DOHH2 (cell line): ENCODE measurements around the gene NKTR.

Source experiments
- H3F3A ChIP-seq: fragments of 200-600 bp; sonication (generic), shearing (Covaris generic); 2 replicates; pipeline ENCODE4 v1.6.0; 2016; ENCODE audit warnings: antibody characterized with exemption, mild to moderate bottlenecking; ENCODE audit not compliant: control insufficient read depth, insufficient read depth
- H3K27ac ChIP-seq: fragments of 200-600 bp; sonication (generic); 2 replicates; pipeline ENCODE4 v1.5.1; 2014; ENCODE audit warnings: low read depth, mild to moderate bottlenecking, low read length, moderate library complexity
- H3K27me3 ChIP-seq: fragments of 200-600 bp; sonication (generic); 2 replicates; pipeline ENCODE4 v1.6.1; 2014; ENCODE audit warnings: mild to moderate bottlenecking, low read length, mixed read lengths; ENCODE audit not compliant: control insufficient read depth
- H3K36me3 ChIP-seq: fragments of 200-600 bp; sonication (generic); 2 replicates; pipeline ENCODE4 v1.6.1; 2014; ENCODE audit warnings: mild to moderate bottlenecking, low read length, moderate library complexity, mixed read lengths; ENCODE audit not compliant: control insufficient read depth
- H3K4me1 ChIP-seq: fragments of 200-600 bp; sonication (generic); 2 replicates; pipeline ENCODE4 v1.6.1; 2014; ENCODE audit warnings: mild to moderate bottlenecking, low read length, mixed read lengths; ENCODE audit not compliant: control insufficient read depth
- H3K4me2 ChIP-seq: fragments of 200-600 bp; sonication (generic); 2 replicates; pipeline ENCODE4 v1.6.0; 2014; ENCODE audit warnings: mild to moderate bottlenecking, low read length, moderate library complexity
- H3K4me3 ChIP-seq: fragments of 200-600 bp; sonication (generic); 2 replicates; pipeline ENCODE4 v1.5.1; 2014; ENCODE audit warnings: mild to moderate bottlenecking, low read length, mixed read lengths
- H3K79me2 ChIP-seq: fragments of 200-600 bp; sonication (generic); 2 replicates; pipeline ENCODE4 v1.6.1; 2014; ENCODE audit warnings: mild to moderate bottlenecking, low read length, mixed read lengths; ENCODE audit not compliant: control insufficient read depth
- H3K9me2 ChIP-seq: fragments of 200-600 bp; sonication (generic); replicated peaks from 2 replicates; pipeline ENCODE4 v1.6.1; 2014; ENCODE audit warnings: mild to moderate bottlenecking, low read length, mixed read lengths; ENCODE audit not compliant: control insufficient read depth
- H3K9me3 ChIP-seq: fragments of 200-600 bp; sonication (generic); 2 replicates; pipeline ENCODE4 v1.6.1; 2014; ENCODE audit warnings: antibody characterized with exemption, low read length, mixed read lengths; ENCODE audit not compliant: control insufficient read depth, insufficient read depth
- H4K20me1 ChIP-seq: fragments of 200-600 bp; sonication (generic); 2 replicates; pipeline ENCODE4 v1.6.0; 2014; ENCODE audit warnings: low read depth, mild to moderate bottlenecking, antibody characterized with exemption, low read length, moderate library complexity; ENCODE audit not compliant: control insufficient read depth, insufficient read depth
- CTCF ChIP-seq: fragments of 200-600 bp; sonication (generic); IDR thresholded peaks from one replicate; pipeline ENCODE4 v1.5.1; 2014; ENCODE audit warnings: antibody characterized with exemption, mild to moderate bottlenecking, low read depth, low read length; ENCODE audit not compliant: poor library complexity, severe bottlenecking
- EZH2phosphoT487 ChIP-seq: fragments of 200-600 bp; sonication (generic); IDR thresholded peaks from 2 replicates; pipeline ENCODE4 v1.6.1; 2017; ENCODE audit warnings: borderline replicate concordance, mild to moderate bottlenecking, antibody characterized with exemption, low read length, moderate library complexity, mixed read lengths

The NKTR gene

GRCh38 chr3:42631620-42632019 is 31.1 kb downstream of the NKTR start:
- Histone ChIP-seq H3F3A (peaks cover 8% of the 10 kb centered on the region), H3K4me3 (no peak overlapping the region), H4K20me1 (0 out of 2 replicates have a peak, but pooled peaks cover 5% of the 10 kb centered on the region), H3K79me2 (no peaks in the 10 kb centered on the region), H3K9me2 (no peaks in the 10 kb centered on the region), H3K9me3 (no peaks in the 10 kb centered on the region), H3K4me2 (no peak overlapping the region), H3K4me1 (no peaks in the 10 kb centered on the region), H3K27me3 (no peaks in the 10 kb centered on the region), H3K36me3 (peaks cover 94% of the 10 kb centered on the region), H3K27ac (no peak overlapping the region)
- TF ChIP-seq CTCF, result no peak
- TF ChIP-seq EZH2phosphoT487, result no peak

- Histone ChIP-seq H3K27ac (no peak overlapping the region), H3K9me3 (no peaks in the 10 kb centered on the region), H3K9me2 (no peaks in the 10 kb centered on the region), H3K4me1 (no peaks in the 10 kb centered on the region), H4K20me1 (0 out of 2 replicates have a peak, but pooled peaks cover 6% of the 10 kb centered on the region), H3K36me3 (peaks cover 95% of the 10 kb centered on the region), H3K27me3 (no peaks in the 10 kb centered on the region), H3K4me2 (no peak overlapping the region), H3K4me3 (no peak overlapping the region), H3K79me2 (no peaks in the 10 kb centered on the region), H3F3A (peaks cover 10% of the 10 kb centered on the region)
- TF ChIP-seq EZH2phosphoT487, result no peak
- no peak for TF ChIP-seq CTCF
Observed at GRCh38 chr3:42632146-42632545, 31.7 kb downstream of the NKTR start.

GRCh38 chr3:42633544-42633943 is 33.1 kb downstream of the NKTR start:
- no peaks in the 10 kb centered on the region for H3K9me3 ChIP-seq
- no peaks in the 10 kb centered on the region for H3K4me1 ChIP-seq
- no peaks in the 10 kb centered on the region for H3K27me3 ChIP-seq
- TF ChIP-seq EZH2phosphoT487 (no peak), CTCF (no peak)
- no peak overlapping the region for H3K27ac ChIP-seq
- no peaks in the 10 kb centered on the region for H3K79me2 ChIP-seq
- H4K20me1 ChIP-seq, result 0 out of 2 replicates have a peak, but pooled peaks cover 4% of the 10 kb centered on the region
- peaks cover 10% of the 10 kb centered on the region for H3F3A ChIP-seq
- no peaks in the 10 kb centered on the region for H3K9me2 ChIP-seq
- peaks cover 96% of the 10 kb centered on the region for H3K36me3 ChIP-seq
- H3K4me2 ChIP-seq, result no peak overlapping the region
- H3K4me3 ChIP-seq, result no peak overlapping the region
